ENCODE measurements around the gene CTNNA2. TPM values are rescaled to one million over a fixed set of nuclear protein-coding genes. Genes with fewer than 3 reads are reported as not detected.

CTNNA2 gene
- total and polyA plus RNA-seq, 12 donors, result 0.12 to 5.0 (median 1.4) TPM; not detected in 1

GRCh38 chr2:80014637-80015036 is 501.8 kb downstream of the CTNNA2 start:
- TF ChIP-seq CTCF (IDR thresholded peaks at IDR 0.05) (no peak), POLR2A (IDR thresholded peaks at IDR 0.05) (no peak)
- Histone ChIP-seq H3K36me3 (replicated peaks in 1 of 2) (no peaks in the 10 kb centered on the region), H3K4me1 (replicated peaks in 1 of 2) (no peaks in the 10 kb centered on the region), H3K27me3 (no peaks in the 10 kb centered on the region), H3K9me3 (replicated peaks in 1 of 3) (no peaks in the 10 kb centered on the region), H3K4me3 (no peak overlapping the region), H3K27ac (no peak overlapping the region)
- no peak for DNase-seq
- intact Hi-C loops (cut with DNase I), result no loop called here

- Histone ChIP-seq H3K36me3 (replicated peaks in 1 of 2) (no peaks in the 10 kb centered on the region), H3K4me1 (replicated peaks in 1 of 2) (no peaks in the 10 kb centered on the region), H3K4me3 (no peak overlapping the region), H3K27ac (no peak overlapping the region), H3K27me3 (no peaks in the 10 kb centered on the region), H3K9me3 (replicated peaks in 1 of 3) (no peaks in the 10 kb centered on the region)
- TF ChIP-seq POLR2A (IDR thresholded peaks at IDR 0.05) (no peak), CTCF (IDR thresholded peaks at IDR 0.05) (no peak)
- no peak for DNase-seq
- intact Hi-C loops (cut with DNase I), result no loop called here
- WGBS, 4 donors, result 57 to 75% (median 67%) methylated on average over 5 of the region's 5 CpGs
These were observed 503.3 kb downstream of the CTNNA2 start for GRCh38 chr2:80016171-80016570.

- intact Hi-C loops (cut with DNase I), result no loop called here
- no peaks in the 10 kb centered on the region for H3K36me3 ChIP-seq (replicated peaks in 1 of 2)
- 65 to 71% (median 69%) methylated on average over 6 of the region's 6 CpGs for WGBS, 4 donors
- no peaks in the 10 kb centered on the region for H3K27me3 ChIP-seq
- TF ChIP-seq POLR2A (IDR thresholded peaks at IDR 0.05) (no peak), CTCF (IDR thresholded peaks at IDR 0.05) (no peak)
- no peak overlapping the region for H3K4me3 ChIP-seq
- no peak for DNase-seq
- no peak overlapping the region for H3K27ac ChIP-seq
- H3K4me1 ChIP-seq (replicated peaks in 1 of 2), result no peaks in the 10 kb centered on the region
- H3K9me3 ChIP-seq (replicated peaks in 1 of 3), result no peaks in the 10 kb centered on the region
These were observed 507.0 kb downstream of the CTNNA2 start for GRCh38 chr2:80019571-80020460.

- Histone ChIP-seq H3K27ac (no peak overlapping the region), H3K4me3 (no peak overlapping the region), H3K36me3 (replicated peaks in 1 of 2) (no peaks in the 10 kb centered on the region), H3K9me3 (replicated peaks in 1 of 3) (no peaks in the 10 kb centered on the region), H3K27me3 (no peaks in the 10 kb centered on the region), H3K4me1 (replicated peaks in 1 of 2) (no peaks in the 10 kb centered on the region)
- 79 to 87% (median 84%) methylated on average over 2 of the region's 2 CpGs for WGBS, 4 donors
- no peak for TF ChIP-seq POLR2A (IDR thresholded peaks at IDR 0.05)
- TF ChIP-seq CTCF (IDR thresholded peaks at IDR 0.05), result no peak
- no peak for DNase-seq
- intact Hi-C loops (cut with DNase I), result no loop called here
These were observed 509.2 kb downstream of the CTNNA2 start for GRCh38 chr2:80022018-80022417.
